Measurements from ENCODE around the gene FRMD4A.

Gene FRMD4A

GRCh38 chr10:14371581-14371980 lies 40.9 kb upstream of the FRMD4A start:
- Histone ChIP-seq H3K27me3 (ENCODE audit: insufficient read depth, poor library complexity, severe bottlenecking) (no peaks in the 10 kb centered on the region), H3K4me3 (replicated peaks; ENCODE audit: insufficient read depth, low read length) (no peak overlapping the region), H3K27ac (replicated peaks) (no peak overlapping the region)
- DNase-seq (ENCODE audit: low read depth in 1 of 2, low spot score in 1 of 2), result no peak
- TF ChIP-seq GABPA (IDR thresholded peaks at IDR 0.05; ENCODE audit: low read depth) (no peak), POLR2AphosphoS5 (IDR thresholded peaks at IDR 0.05; ENCODE audit: low read depth) (no peak), CTCF (IDR thresholded peaks at IDR 0.05; ENCODE audit: insufficient read depth, low read length) (no peak), SPI1 (IDR thresholded peaks at IDR 0.05; ENCODE audit: borderline replicate concordance, low read depth) (no peak), REST (IDR thresholded peaks at IDR 0.05; ENCODE audit: insufficient replicate concordance, low read depth) (no peak)

GRCh38 chr10:14370894-14371293 lies 40.2 kb upstream of the FRMD4A start:
- Histone ChIP-seq H3K27me3 (ENCODE audit: insufficient read depth, poor library complexity, severe bottlenecking) (no peaks in the 10 kb centered on the region), H3K27ac (replicated peaks) (no peak overlapping the region), H3K4me3 (replicated peaks; ENCODE audit: insufficient read depth, low read length) (no peak overlapping the region)
- TF ChIP-seq POLR2AphosphoS5 (IDR thresholded peaks at IDR 0.05; ENCODE audit: low read depth) (no peak), REST (IDR thresholded peaks at IDR 0.05; ENCODE audit: insufficient replicate concordance, low read depth) (no peak), CTCF (IDR thresholded peaks at IDR 0.05; ENCODE audit: insufficient read depth, low read length) (no peak), GABPA (IDR thresholded peaks at IDR 0.05; ENCODE audit: low read depth) (no peak), SPI1 (IDR thresholded peaks at IDR 0.05; ENCODE audit: borderline replicate concordance, low read depth) (no peak)
- DNase-seq (ENCODE audit: low read depth in 1 of 2, low spot score in 1 of 2), result no peak

- Histone ChIP-seq H3K4me3 (replicated peaks; ENCODE audit: insufficient read depth, low read length) (no peak overlapping the region), H3K27me3 (ENCODE audit: insufficient read depth, poor library complexity, severe bottlenecking) (no peaks in the 10 kb centered on the region), H3K27ac (replicated peaks) (no peak overlapping the region)
- no peak for TF ChIP-seq SPI1 (IDR thresholded peaks at IDR 0.05; ENCODE audit: borderline replicate concordance, low read depth)
- TF ChIP-seq POLR2AphosphoS5 (IDR thresholded peaks at IDR 0.05; ENCODE audit: low read depth), result no peak
- no peak for TF ChIP-seq GABPA (IDR thresholded peaks at IDR 0.05; ENCODE audit: low read depth)
- TF ChIP-seq CTCF (IDR thresholded peaks at IDR 0.05; ENCODE audit: insufficient read depth, low read length), result no peak
- no peak for TF ChIP-seq REST (IDR thresholded peaks at IDR 0.05; ENCODE audit: insufficient replicate concordance, low read depth)
- DNase-seq (ENCODE audit: low read depth in 1 of 2, low spot score in 1 of 2), result no peak
These were observed 39.2 kb upstream of the FRMD4A start for GRCh38 chr10:14369906-14370305.

Measured in HL-60 (cell line).